ENCODE results near the gene SUCLG2.

DNA sequence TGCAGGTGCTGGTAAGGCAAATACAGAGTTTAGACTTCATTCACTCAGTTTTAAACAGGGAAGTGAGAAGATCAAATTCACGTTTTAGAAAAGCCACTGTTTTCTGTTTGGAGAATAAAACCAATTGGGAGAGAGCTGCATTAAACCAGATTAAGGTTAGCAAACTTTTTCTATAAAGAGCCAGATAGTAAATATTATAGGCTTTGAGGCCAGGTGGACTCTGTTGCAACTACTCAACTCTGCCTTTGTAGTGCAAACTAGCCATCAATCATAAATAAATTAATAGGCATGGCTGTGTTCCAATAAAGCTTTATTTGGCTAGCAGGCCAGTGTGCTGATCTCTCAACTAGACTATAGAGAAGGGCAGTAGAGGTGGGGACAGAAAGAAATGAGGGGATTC, 33.5 kb downstream of the SUCLG2 start:
- TF ChIP-seq, protein P1, sequence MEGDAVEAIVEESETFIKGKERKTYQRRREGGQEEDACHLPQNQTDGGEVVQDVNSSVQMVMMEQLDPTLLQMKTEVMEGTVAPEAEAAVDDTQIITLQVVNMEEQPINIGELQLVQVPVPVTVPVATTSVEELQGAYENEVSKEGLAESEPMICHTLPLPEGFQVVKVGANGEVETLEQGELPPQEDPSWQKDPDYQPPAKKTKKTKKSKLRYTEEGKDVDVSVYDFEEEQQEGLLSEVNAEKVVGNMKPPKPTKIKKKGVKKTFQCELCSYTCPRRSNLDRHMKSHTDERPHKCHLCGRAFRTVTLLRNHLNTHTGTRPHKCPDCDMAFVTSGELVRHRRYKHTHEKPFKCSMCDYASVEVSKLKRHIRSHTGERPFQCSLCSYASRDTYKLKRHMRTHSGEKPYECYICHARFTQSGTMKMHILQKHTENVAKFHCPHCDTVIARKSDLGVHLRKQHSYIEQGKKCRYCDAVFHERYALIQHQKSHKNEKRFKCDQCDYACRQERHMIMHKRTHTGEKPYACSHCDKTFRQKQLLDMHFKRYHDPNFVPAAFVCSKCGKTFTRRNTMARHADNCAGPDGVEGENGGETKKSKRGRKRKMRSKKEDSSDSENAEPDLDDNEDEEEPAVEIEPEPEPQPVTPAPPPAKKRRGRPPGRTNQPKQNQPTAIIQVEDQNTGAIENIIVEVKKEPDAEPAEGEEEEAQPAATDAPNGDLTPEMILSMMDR (conservative IDR thresholded peaks at IDR 0.05 in 1 of 2, IDR thresholded peaks at IDR 0.05 in 1 of 2; ENCODE audit: extremely low read depth in 1 of 2, insufficient read depth in 1 of 2, low read depth in 1 of 2, low read length in 2 of 2) = no peak
- TF ChIP-seq EZH2 (IDR thresholded peaks at IDR 0.05; ENCODE audit: borderline replicate concordance, low read length) = no peak
